ENCODE measurements around the gene KLHL22.

KLHL22 gene

DNA sequence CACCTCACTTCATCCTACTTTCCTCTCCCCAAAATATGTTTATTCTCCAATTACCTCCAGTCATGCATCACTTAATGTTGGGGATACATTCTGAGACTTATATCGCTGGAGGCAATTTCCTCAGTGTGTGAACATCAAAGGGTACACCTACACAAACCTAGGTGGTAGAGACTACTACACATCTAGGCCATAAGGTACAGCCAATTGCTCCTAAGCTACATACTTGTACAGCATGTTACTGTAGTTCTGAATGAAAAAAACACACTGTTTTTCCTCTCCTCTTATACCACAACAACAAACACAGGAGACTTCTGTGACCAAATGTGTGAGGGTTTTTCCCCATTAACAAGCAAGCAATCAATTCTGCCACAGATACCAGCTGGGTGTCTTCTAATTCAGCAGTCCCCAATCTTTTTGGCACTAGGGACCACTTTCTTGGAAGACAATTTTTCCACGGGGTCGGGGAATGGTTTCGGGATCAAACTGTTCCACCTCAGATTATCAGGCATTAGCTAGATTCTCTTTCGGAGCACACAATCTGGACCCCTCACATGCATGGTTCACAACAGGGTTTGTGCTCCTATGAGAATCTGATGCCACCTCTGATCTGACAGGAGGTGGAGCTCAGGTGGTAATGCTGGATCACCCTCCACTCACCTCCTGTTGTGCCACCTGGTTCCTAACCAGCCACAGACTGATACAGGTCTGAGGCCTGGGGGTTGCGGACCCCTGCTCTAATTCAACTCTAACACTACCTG, 5.2 kb downstream of the KLHL22 start:
- Histone ChIP-seq H3K36me3 (ENCODE audit: low read depth) (peaks cover 7% of the 10 kb centered on the region), H3K4me3 (ENCODE audit: severe bottlenecking) (no peak overlapping the region), H3K4me1 (ENCODE audit: insufficient read depth, poor library complexity, severe bottlenecking) (no peaks in the 10 kb centered on the region), H3K27me3 (ENCODE audit: insufficient read depth, poor library complexity, severe bottlenecking) (no peaks in the 10 kb centered on the region), H3K9me3 (ENCODE audit: severe bottlenecking) (no peaks in the 10 kb centered on the region), H3K27ac (ENCODE audit: poor library complexity, severe bottlenecking) (no peak overlapping the region)
- ATAC-seq (ENCODE audit: low read depth) (no peak), DNase-seq (ENCODE audit: low spot score) (no peak)
- no peak for TF ChIP-seq CTCF (IDR thresholded peaks at IDR 0.05; ENCODE audit: poor library complexity, severe bottlenecking)

- H3K4me3 ChIP-seq (ENCODE audit: severe bottlenecking): no peak overlapping the region
- DNase-seq (ENCODE audit: low spot score) (no peak), ATAC-seq (ENCODE audit: low read depth) (no peak)
- no peak for TF ChIP-seq CTCF (IDR thresholded peaks at IDR 0.05; ENCODE audit: poor library complexity, severe bottlenecking)
- no peak overlapping the region for H3K27ac ChIP-seq (ENCODE audit: poor library complexity, severe bottlenecking)
- no peaks in the 10 kb centered on the region for H3K9me3 ChIP-seq (ENCODE audit: severe bottlenecking)
- no peaks in the 10 kb centered on the region for H3K4me1 ChIP-seq (ENCODE audit: insufficient read depth, poor library complexity, severe bottlenecking)
- H3K36me3 ChIP-seq (ENCODE audit: low read depth): peaks cover 7% of the 10 kb centered on the region
- H3K27me3 ChIP-seq (ENCODE audit: insufficient read depth, poor library complexity, severe bottlenecking): no peaks in the 10 kb centered on the region
Measured at GRCh38 chr22:20488946-20489345, 6.6 kb downstream of the KLHL22 start.

- no peak overlapping the region for H3K4me3 ChIP-seq (ENCODE audit: severe bottlenecking)
- no peak for DNase-seq (ENCODE audit: low spot score)
- ATAC-seq (ENCODE audit: low read depth): no peak
- peaks cover 7% of the 10 kb centered on the region for H3K36me3 ChIP-seq (ENCODE audit: low read depth)
- no peaks in the 10 kb centered on the region for H3K27me3 ChIP-seq (ENCODE audit: insufficient read depth, poor library complexity, severe bottlenecking)
- H3K4me1 ChIP-seq (ENCODE audit: insufficient read depth, poor library complexity, severe bottlenecking): no peaks in the 10 kb centered on the region
- no peaks in the 10 kb centered on the region for H3K9me3 ChIP-seq (ENCODE audit: severe bottlenecking)
- TF ChIP-seq CTCF (IDR thresholded peaks at IDR 0.05; ENCODE audit: poor library complexity, severe bottlenecking): no peak
- H3K27ac ChIP-seq (ENCODE audit: poor library complexity, severe bottlenecking): no peak overlapping the region
Measured at GRCh38 chr22:20487715-20488114, 7.9 kb downstream of the KLHL22 start.

GRCh38 chr22:20486229-20486628, 9.4 kb downstream of the KLHL22 start:
- peaks cover 7% of the 10 kb centered on the region for H3K36me3 ChIP-seq (ENCODE audit: low read depth)
- H3K27ac ChIP-seq (ENCODE audit: poor library complexity, severe bottlenecking): no peak overlapping the region
- no peaks in the 10 kb centered on the region for H3K9me3 ChIP-seq (ENCODE audit: severe bottlenecking)
- ATAC-seq (ENCODE audit: low read depth): no peak
- no peak overlapping the region for H3K4me3 ChIP-seq (ENCODE audit: severe bottlenecking)
- no peaks in the 10 kb centered on the region for H3K27me3 ChIP-seq (ENCODE audit: insufficient read depth, poor library complexity, severe bottlenecking)
- no peaks in the 10 kb centered on the region for H3K4me1 ChIP-seq (ENCODE audit: insufficient read depth, poor library complexity, severe bottlenecking)
- no peak for TF ChIP-seq CTCF (IDR thresholded peaks at IDR 0.05; ENCODE audit: poor library complexity, severe bottlenecking)
- no peak for DNase-seq (ENCODE audit: low spot score)

DNA sequence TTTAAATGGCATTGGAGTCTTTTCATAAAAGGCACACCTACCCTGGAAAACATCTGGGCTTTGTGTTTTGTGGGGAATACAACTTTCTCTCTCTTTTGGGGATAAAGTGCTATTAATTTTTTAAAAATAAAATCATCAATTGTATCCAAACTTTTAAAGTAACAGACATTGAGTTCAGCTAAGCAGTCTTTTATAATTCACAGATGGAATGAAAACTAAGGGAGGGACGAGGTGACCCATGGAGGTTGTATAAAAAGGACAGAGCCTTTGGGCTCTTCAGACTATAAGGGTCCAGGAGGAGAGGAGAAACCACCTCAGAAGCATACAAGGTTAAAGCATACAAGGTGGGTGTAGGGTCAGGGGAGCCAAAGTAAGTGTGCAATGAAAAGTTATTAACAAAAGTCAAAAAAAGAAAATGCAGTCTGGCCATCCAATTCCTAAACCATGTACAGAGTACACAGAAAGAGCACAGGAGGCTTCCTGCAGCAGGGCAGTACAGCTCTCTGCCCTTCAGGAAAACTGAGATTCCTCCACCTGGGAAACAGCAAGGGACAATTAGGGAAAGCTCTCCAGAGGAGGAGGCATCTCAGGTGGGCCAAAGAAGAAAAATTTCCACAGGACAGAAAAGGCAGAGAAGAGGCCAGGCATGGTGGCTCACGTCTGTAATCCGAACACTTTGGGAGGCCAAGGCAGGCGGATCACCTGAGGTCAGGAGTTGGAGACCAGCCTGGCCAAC, 10.5 kb downstream of the KLHL22 start:
- H3K27me3 ChIP-seq (ENCODE audit: insufficient read depth, poor library complexity, severe bottlenecking): no peaks in the 10 kb centered on the region
- H3K4me3 ChIP-seq (ENCODE audit: severe bottlenecking): no peak overlapping the region
- no peak for ATAC-seq (ENCODE audit: low read depth)
- no peaks in the 10 kb centered on the region for H3K9me3 ChIP-seq (ENCODE audit: severe bottlenecking)
- no peak for TF ChIP-seq CTCF (IDR thresholded peaks at IDR 0.05; ENCODE audit: poor library complexity, severe bottlenecking)
- H3K27ac ChIP-seq (ENCODE audit: poor library complexity, severe bottlenecking): no peak overlapping the region
- no peak for DNase-seq (ENCODE audit: low spot score)
- H3K36me3 ChIP-seq (ENCODE audit: low read depth): peaks cover 7% of the 10 kb centered on the region
- H3K4me1 ChIP-seq (ENCODE audit: insufficient read depth, poor library complexity, severe bottlenecking): no peaks in the 10 kb centered on the region

Data from RWPE2 (cell line).